Right lobe of liver (tissue), 4 donors: ENCODE measurements around the gene NAT16.

ENCODE experiments used
- POLR2A ChIP-seq: fragments of 450-650 bp; IDR thresholded peaks from one replicate; pipeline ENCODE4 v1.6.1; 2017; ENCODE audit warnings: antibody characterized with exemption, mild to moderate bottlenecking
- TF ChIP-seq, protein P1 (sequence below), 4 donors: fragments of 200-600 bp in 3 of 4; fragments of 450-650 bp in 1 of 4; IDR thresholded peaks; one replicate each; pipeline versions ENCODE4 v1.5.1 to v1.8.0; 2016 to 2022; ENCODE audit warnings: antibody characterized with exemption in 4 of 4, mild to moderate bottlenecking in 2 of 4
- donor health status: DM: no; HTN: no; CAD: no.
- donor health status: DM: no; HTN: no; CAD: no.
- donor health status: DM: no; HTN: yes; CAD: no.

DNA sequence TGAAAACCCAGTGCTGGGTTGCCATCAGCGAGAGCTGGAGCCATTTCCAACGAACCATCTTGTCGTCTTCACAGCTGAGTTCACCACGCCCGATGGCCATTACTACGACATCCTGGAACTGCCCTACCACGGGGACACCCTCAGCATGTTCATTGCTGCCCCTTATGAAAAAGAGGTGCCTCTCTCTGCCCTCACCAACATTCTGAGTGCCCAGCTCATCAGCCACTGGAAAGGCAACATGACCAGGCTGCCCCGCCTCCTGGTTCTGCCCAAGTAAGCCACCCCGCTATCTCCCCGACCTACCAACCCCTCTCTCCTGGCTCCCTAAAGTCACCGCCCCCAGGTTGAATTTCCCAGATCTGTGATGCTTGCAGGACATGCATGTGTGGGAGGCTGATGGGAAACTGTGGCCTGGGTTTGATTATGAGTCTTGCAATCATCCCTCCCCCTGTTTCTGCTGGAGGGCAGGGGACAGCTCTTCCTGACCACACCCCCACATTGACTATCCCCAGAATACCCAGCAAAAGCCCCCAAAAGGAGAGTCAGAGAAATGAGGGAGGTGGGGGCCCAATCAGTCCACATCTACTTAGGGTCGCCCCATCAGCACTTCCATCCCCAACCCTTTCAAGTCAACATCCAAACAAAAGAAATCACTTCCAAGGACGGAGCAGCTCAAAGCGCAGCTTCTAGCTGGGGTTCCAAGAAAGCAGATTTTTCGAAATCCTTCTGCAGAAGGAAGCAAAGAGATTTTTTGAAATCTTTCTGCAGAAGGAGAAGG lies 46.3 kb downstream of the NAT16 start:
- TF ChIP-seq, protein P1, sequence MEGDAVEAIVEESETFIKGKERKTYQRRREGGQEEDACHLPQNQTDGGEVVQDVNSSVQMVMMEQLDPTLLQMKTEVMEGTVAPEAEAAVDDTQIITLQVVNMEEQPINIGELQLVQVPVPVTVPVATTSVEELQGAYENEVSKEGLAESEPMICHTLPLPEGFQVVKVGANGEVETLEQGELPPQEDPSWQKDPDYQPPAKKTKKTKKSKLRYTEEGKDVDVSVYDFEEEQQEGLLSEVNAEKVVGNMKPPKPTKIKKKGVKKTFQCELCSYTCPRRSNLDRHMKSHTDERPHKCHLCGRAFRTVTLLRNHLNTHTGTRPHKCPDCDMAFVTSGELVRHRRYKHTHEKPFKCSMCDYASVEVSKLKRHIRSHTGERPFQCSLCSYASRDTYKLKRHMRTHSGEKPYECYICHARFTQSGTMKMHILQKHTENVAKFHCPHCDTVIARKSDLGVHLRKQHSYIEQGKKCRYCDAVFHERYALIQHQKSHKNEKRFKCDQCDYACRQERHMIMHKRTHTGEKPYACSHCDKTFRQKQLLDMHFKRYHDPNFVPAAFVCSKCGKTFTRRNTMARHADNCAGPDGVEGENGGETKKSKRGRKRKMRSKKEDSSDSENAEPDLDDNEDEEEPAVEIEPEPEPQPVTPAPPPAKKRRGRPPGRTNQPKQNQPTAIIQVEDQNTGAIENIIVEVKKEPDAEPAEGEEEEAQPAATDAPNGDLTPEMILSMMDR (IDR thresholded peaks at IDR 0.05) = no peak
- peak; percentile 23 for TF ChIP-seq POLR2A
